Stimulated activated naive CD4-positive, alpha-beta T cell treated with Interleukin-2 at 50 U/mL for 16 hours (primary cell): ENCODE measurements around the gene ATG13.
"Not testable (repeated sequence)": the region's sequence is repeated elsewhere in the genome, so short reads cannot be mapped to it uniquely, and the experiment has no call there.

Experiments
- DNase-seq: peaks from one replicate; lab custom pipeline; 2025; lab: John Stamatoyannopoulos, UW

Gene ATG13

GRCh38 chr11:46697723-46698122 is 80.4 kb downstream of the ATG13 start:
- DNase-seq = no peak

- no peak for DNase-seq
Measured at GRCh38 chr11:46698597-46698996, 81.2 kb downstream of the ATG13 start.

- peak; percentile 99 for DNase-seq
Measured at GRCh38 chr11:46700241-46701077, 83.1 kb downstream of the ATG13 start, which contains the start of the genes ARHGAP1 and ZNF408. ARHGAP1 (minus strand) TSS chr11:46700619; CDS start chr11:46696107, 4,512 bp downstream. ZNF408 (plus strand) TSS chr11:46701031; CDS start chr11:46701048, 17 bp downstream.

- no peak for DNase-seq
Measured at GRCh38 chr11:46701078-46701654, 83.8 kb downstream of the ATG13 start.

- no peak for DNase-seq
Measured at GRCh38 chr11:46705070-46705688, 87.8 kb downstream of the ATG13 start.

- no peak for DNase-seq
Measured at GRCh38 chr11:46706886-46707285, 89.5 kb downstream of the ATG13 start.

GRCh38 chr11:46709351-46709750 is 92.0 kb downstream of the ATG13 start:
- not testable (repeated sequence) for DNase-seq

GRCh38 chr11:46710821-46711269 is 93.5 kb downstream of the ATG13 start:
- DNase-seq = no peak

GRCh38 chr11:46711303-46711702 is 94.0 kb downstream of the ATG13 start:
- no peak for DNase-seq

- DNase-seq = no peak
Measured at GRCh38 chr11:46712874-46713576, 95.7 kb downstream of the ATG13 start.

GRCh38 chr11:46717825-46718154 is 100.4 kb downstream of the ATG13 start:
- DNase-seq = not testable (repeated sequence)

- DNase-seq = no peak
Measured at GRCh38 chr11:46718155-46719019, 101.0 kb downstream of the ATG13 start.

GRCh38 chr11:46719048-46719542 is 101.7 kb downstream of the ATG13 start, which contains the start of gene F2:
F2 (plus strand) TSS chr11:46719213; CDS start chr11:46719236, 23 bp downstream.
- no peak for DNase-seq

GRCh38 chr11:46719543-46720218 is 102.3 kb downstream of the ATG13 start:
- DNase-seq = no peak

GRCh38 chr11:46721286-46721685 is 103.9 kb downstream of the ATG13 start:
- DNase-seq = no peak

GRCh38 chr11:46722566-46723358 is 105.4 kb downstream of the ATG13 start:
- DNase-seq = no peak

- no peak for DNase-seq
Measured at GRCh38 chr11:46723359-46723680, 106.0 kb downstream of the ATG13 start.

- no peak for DNase-seq
Measured at GRCh38 chr11:46724088-46724487, 106.7 kb downstream of the ATG13 start.
